Activated CD4-positive, alpha-beta T cell treated with anti-CD3 and anti-CD28 coated beads for 36 hours (primary cell): ENCODE measurements around the gene SCN7A. TPM values are rescaled to one million over a fixed set of nuclear protein-coding genes. Genes with fewer than 3 reads are reported as not detected.

Experiments
- total RNA-seq, 2 experiments: library from RNA; stranded (reverse); gene quantifications; one replicate each; pipeline ENCODE4 v1.2.3, GENCODE V29; 2021

The SCN7A gene
- total RNA-seq, 2 experiments from 2014 or later: not detected

Other genes starting within 250 kb of the SCN7A start
- under 1 TPM in 1 of 2 experiments, not detected in 1; 0.07 TPM for gene SCN9A, start 118.3 kb downstream of the SCN7A start, total RNA-seq